Hepatocyte (in vitro differentiated cells): ENCODE results near the gene CRELD2.

Experiments
- EZH2 ChIP-seq: fragments of 200-600 bp; sonication (generic); IDR thresholded peaks from 2 replicates; pipeline ENCODE4 v1.6.1; 2016; ENCODE audit warnings: antibody characterized with exemption, mild to moderate bottlenecking, borderline replicate concordance
- TF ChIP-seq, protein P1 (sequence below): fragments of 200-600 bp; sonication (generic); IDR thresholded peaks from 2 replicates; pipeline ENCODE4 v1.5.1; 2016; ENCODE audit warnings: antibody characterized with exemption, mild to moderate bottlenecking; ENCODE audit not compliant: poor library complexity

DNA sequence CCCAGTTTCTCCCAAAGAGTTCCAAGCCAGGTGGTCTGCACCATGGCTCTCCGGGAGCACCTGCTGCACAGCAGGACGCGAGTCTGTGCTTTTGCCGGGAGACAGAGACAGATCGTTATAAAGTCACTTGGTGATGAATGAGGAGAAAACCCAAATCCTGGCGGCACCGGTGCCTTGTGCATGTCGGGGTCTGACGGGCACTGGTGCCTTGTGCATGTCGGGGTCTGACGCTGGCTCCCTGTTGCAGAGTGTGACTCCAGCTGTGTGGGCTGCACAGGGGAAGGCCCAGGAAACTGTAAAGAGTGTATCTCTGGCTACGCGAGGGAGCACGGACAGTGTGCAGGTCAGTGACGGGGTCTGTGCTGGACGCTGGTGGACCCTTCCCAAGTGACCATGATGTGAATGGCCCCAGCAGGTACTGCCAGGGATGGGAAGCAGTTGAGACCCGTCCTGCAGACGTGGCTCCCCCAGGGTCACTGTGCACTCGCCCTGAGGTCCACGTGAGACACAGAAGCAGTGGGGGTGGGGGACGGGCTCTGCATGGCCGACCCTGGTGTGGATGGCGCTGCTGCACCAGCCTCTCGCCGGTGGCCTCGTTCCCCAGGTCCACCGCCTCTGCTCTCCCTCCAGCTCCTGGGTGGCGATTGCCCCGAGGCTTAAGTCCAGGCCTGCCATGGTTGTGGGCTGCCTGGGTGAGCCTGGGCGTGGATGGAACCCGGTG is 5.8 kb downstream of the CRELD2 start:
- TF ChIP-seq, protein P1, sequence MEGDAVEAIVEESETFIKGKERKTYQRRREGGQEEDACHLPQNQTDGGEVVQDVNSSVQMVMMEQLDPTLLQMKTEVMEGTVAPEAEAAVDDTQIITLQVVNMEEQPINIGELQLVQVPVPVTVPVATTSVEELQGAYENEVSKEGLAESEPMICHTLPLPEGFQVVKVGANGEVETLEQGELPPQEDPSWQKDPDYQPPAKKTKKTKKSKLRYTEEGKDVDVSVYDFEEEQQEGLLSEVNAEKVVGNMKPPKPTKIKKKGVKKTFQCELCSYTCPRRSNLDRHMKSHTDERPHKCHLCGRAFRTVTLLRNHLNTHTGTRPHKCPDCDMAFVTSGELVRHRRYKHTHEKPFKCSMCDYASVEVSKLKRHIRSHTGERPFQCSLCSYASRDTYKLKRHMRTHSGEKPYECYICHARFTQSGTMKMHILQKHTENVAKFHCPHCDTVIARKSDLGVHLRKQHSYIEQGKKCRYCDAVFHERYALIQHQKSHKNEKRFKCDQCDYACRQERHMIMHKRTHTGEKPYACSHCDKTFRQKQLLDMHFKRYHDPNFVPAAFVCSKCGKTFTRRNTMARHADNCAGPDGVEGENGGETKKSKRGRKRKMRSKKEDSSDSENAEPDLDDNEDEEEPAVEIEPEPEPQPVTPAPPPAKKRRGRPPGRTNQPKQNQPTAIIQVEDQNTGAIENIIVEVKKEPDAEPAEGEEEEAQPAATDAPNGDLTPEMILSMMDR: no peak
- no peak for TF ChIP-seq EZH2
